Colonic mucosa (tissue), 4 donors: ENCODE results near the gene KRIT1. TPM values are rescaled to one million over a fixed set of nuclear protein-coding genes. Genes with fewer than 3 reads are reported as not detected.

Source experiments
- DNase-seq: peaks from one replicate; pipeline ENCODE4 v3.0.0-alpha.2; 2020
- H3K27ac ChIP-seq: fragments of 200-600 bp; one replicate; pipeline ENCODE4 v1.8.0; 2021
- H3K27me3 ChIP-seq: fragments of 200-600 bp; one replicate; pipeline ENCODE4 v1.8.0; 2021
- H3K36me3 ChIP-seq: fragments of 200-600 bp; one replicate; pipeline ENCODE4 v1.8.0; 2021
- H3K4me1 ChIP-seq: fragments of 200-600 bp; one replicate; pipeline ENCODE4 v1.8.0; 2021; ENCODE audit warnings: mild to moderate bottlenecking
- H3K4me3 ChIP-seq: fragments of 200-600 bp; one replicate; pipeline ENCODE4 v1.8.0; 2021
- H3K9ac ChIP-seq, 2 donors: one replicate each; pipeline ENCODE4 v1.7.0; 2013; ENCODE audit warnings: control low read depth in 2 of 2, low read depth in 2 of 2, low read length in 2 of 2
- H3K9me3 ChIP-seq: fragments of 200-600 bp; one replicate; pipeline ENCODE4 v1.8.0; 2021
- CTCF ChIP-seq: fragments of 200-600 bp; IDR thresholded peaks from one replicate; pipeline ENCODE4 v1.8.0; 2022; ENCODE audit warnings: antibody characterized with exemption, mild to moderate bottlenecking
- intact Hi-C: fragments of 100-400 bp; cut with DNase I; formaldehyde crosslinking; loops from one replicate; pipeline ENCODE4 v1.14.1; 2022
- total RNA-seq, 2 donors: library from RNA; stranded (reverse); fragmentation: NEBNext Ultra II Directional in 1 of 2; extraction: Animal tissue kit (Norgen Biotek cat#: 25700) in 1 of 2; gene quantifications; one replicate each; pipeline ENCODE4 v1.2.1, GENCODE V29; 2021
- donor health status: healthy.
- donor health status: DM: no; HTN: no; CAD: no.
- donor health status: DM: no; HTN: no; CAD: no.

The KRIT1 gene
- total RNA-seq, 2 donors from 2014 or later, result 27.4 to 27.5 TPM

GRCh38 chr7:92282930-92283329, 37.2 kb upstream of the KRIT1 start:
- Histone ChIP-seq H3K9me3 (no peaks in the 10 kb centered on the region), H3K36me3 (no peaks in the 10 kb centered on the region), H3K27me3 (no peaks in the 10 kb centered on the region), H3K9ac (no peak overlapping the region), H3K4me1 (no peaks in the 10 kb centered on the region), H3K27ac (no peak overlapping the region), H3K4me3 (no peak overlapping the region)
- no peak for TF ChIP-seq CTCF
- intact Hi-C loops, result no loop called here
- DNase-seq, result no peak

- TF ChIP-seq CTCF, result no peak
- Histone ChIP-seq H3K9ac (no peak overlapping the region), H3K27ac (no peak overlapping the region), H3K27me3 (no peaks in the 10 kb centered on the region), H3K36me3 (no peaks in the 10 kb centered on the region), H3K9me3 (no peaks in the 10 kb centered on the region), H3K4me3 (no peak overlapping the region), H3K4me1 (no peaks in the 10 kb centered on the region)
- intact Hi-C loops, result no loop called here
- DNase-seq, result no peak
Observed at GRCh38 chr7:92282221-92282814, 36.6 kb upstream of the KRIT1 start.

- Histone ChIP-seq H3K27ac (no peak overlapping the region), H3K4me3 (no peak overlapping the region), H3K27me3 (no peaks in the 10 kb centered on the region), H3K4me1 (no peaks in the 10 kb centered on the region), H3K9ac (no peak overlapping the region), H3K9me3 (no peaks in the 10 kb centered on the region), H3K36me3 (no peaks in the 10 kb centered on the region)
- no peak for TF ChIP-seq CTCF
- intact Hi-C loops, result no loop called here
- no peak for DNase-seq
Observed at GRCh38 chr7:92281031-92281430, 35.3 kb upstream of the KRIT1 start.

GRCh38 chr7:92279396-92280031, 33.8 kb upstream of the KRIT1 start:
- H3K27me3 ChIP-seq, result no peaks in the 10 kb centered on the region
- H3K9ac ChIP-seq, result no peak overlapping the region
- no peak overlapping the region for H3K27ac ChIP-seq
- H3K4me1 ChIP-seq, result no peaks in the 10 kb centered on the region
- no peak for TF ChIP-seq CTCF
- H3K9me3 ChIP-seq, result no peaks in the 10 kb centered on the region
- no peaks in the 10 kb centered on the region for H3K36me3 ChIP-seq
- intact Hi-C loops, result no loop called here
- DNase-seq, result no peak
- H3K4me3 ChIP-seq, result no peak overlapping the region

- intact Hi-C loops, result no loop called here
- TF ChIP-seq CTCF, result no peak
- H3K27me3 ChIP-seq, result no peaks in the 10 kb centered on the region
- no peaks in the 10 kb centered on the region for H3K36me3 ChIP-seq
- no peak for DNase-seq
- H3K4me1 ChIP-seq, result no peaks in the 10 kb centered on the region
- no peak overlapping the region for H3K27ac ChIP-seq
- no peaks in the 10 kb centered on the region for H3K9me3 ChIP-seq
- H3K4me3 ChIP-seq, result no peak overlapping the region
- H3K9ac ChIP-seq, result no peak overlapping the region
Observed at GRCh38 chr7:92276460-92276864, 30.7 kb upstream of the KRIT1 start.
